WTC11 (cell line): ENCODE measurements around the gene LINC00305. TPM values are rescaled to one million over a fixed set of nuclear protein-coding genes. Genes with fewer than 3 reads are reported as not detected.

Experiments used
- ATAC-seq: fragments of 200-7000 bp; cut with Tn5 transposase; 2 replicates; pipeline ENCODE4 v1.10.0; 2021; ENCODE audit warnings: mild to moderate bottlenecking, moderate library complexity
- CTCF ChIA-PET: fragments of 300-600 bp; sonication (Branson Sonifier 250); formaldehyde crosslinking; loops from one replicate; lab custom pipeline; 2021; ENCODE audit warnings: antibody characterized with exemption; lab: Charles Lee
- POLR2A ChIA-PET: fragments of 350-600 bp; sonication (Branson Sonifier 250); formaldehyde crosslinking; loops from one replicate; lab custom pipeline; 2021; ENCODE audit warnings: antibody characterized with exemption; lab: Charles Lee
- DNase-seq: peaks from one replicate; pipeline ENCODE4 v3.0.0; 2021; ENCODE audit warnings: low spot score
- H3K27ac Mint-ChIP-seq: 2 replicates; pipeline ENCODE4 v1.8.0; 2021; ENCODE audit warnings: mixed read lengths
- H3K27me3 Mint-ChIP-seq: 2 replicates; pipeline ENCODE4 v1.8.0; 2021; ENCODE audit warnings: low read depth, mild to moderate bottlenecking, moderate library complexity, mixed read lengths
- H3K36me3 Mint-ChIP-seq: 2 replicates; pipeline ENCODE4 v1.8.0; 2021; ENCODE audit warnings: mixed read lengths
- H3K4me1 Mint-ChIP-seq: 2 replicates; pipeline ENCODE4 v1.8.0; 2022; ENCODE audit warnings: mixed read lengths
- H3K4me3 Mint-ChIP-seq: 2 replicates; pipeline ENCODE4 v1.8.0; 2021; ENCODE audit warnings: mild to moderate bottlenecking, moderate library complexity, mixed read lengths
- H3K9me3 Mint-ChIP-seq: 2 replicates; pipeline ENCODE4 v1.8.0; 2021; ENCODE audit warnings: mixed read lengths
- ATF1 ChIP-seq: sonication (generic); formaldehyde crosslinking; IDR thresholded peaks from 2 replicates; pipeline ENCODE4 v1.8.1; 2023; ENCODE audit warnings: mild to moderate bottlenecking, moderate library complexity, missing genetic modification reagents
- ATF2 ChIP-seq: sonication (generic); formaldehyde crosslinking; IDR thresholded peaks from 2 replicates; pipeline ENCODE4 v1.8.1; 2022; ENCODE audit warnings: low read depth, missing genetic modification reagents, borderline replicate concordance
- CREB1 ChIP-seq: sonication (generic); formaldehyde crosslinking; IDR thresholded peaks from 2 replicates; pipeline ENCODE4 v1.8.0; 2023; ENCODE audit warnings: mild to moderate bottlenecking, missing genetic modification reagents
- E2F5 ChIP-seq: sonication (generic); formaldehyde crosslinking; IDR thresholded peaks from 2 replicates; pipeline ENCODE4 v1.8.1; 2022; ENCODE audit warnings: mild to moderate bottlenecking, moderate library complexity, missing genetic modification reagents
- ELF4 ChIP-seq: sonication (generic); formaldehyde crosslinking; IDR thresholded peaks from 2 replicates; pipeline ENCODE4 v1.8.1; 2022; ENCODE audit warnings: low read depth, mild to moderate bottlenecking, moderate library complexity, missing genetic modification reagents
- FOXJ3 ChIP-seq: sonication (generic); formaldehyde crosslinking; IDR thresholded peaks from 2 replicates; pipeline ENCODE4 v1.9.0; 2021; ENCODE audit warnings: missing genetic modification reagents, mild to moderate bottlenecking, borderline replicate concordance
- GABPB1 ChIP-seq: sonication (generic); formaldehyde crosslinking; IDR thresholded peaks from 2 replicates; pipeline ENCODE4 v1.8.1; 2023; ENCODE audit warnings: mild to moderate bottlenecking, missing genetic modification reagents
- GTF2I ChIP-seq: fragments of 250-450 bp; sonication (Bioruptor Pico); conservative IDR thresholded peaks from 2 replicates; pipeline ENCODE4 v1.4.0; 2021; ENCODE audit warnings: mild to moderate bottlenecking
- IRF1 ChIP-seq: sonication (generic); formaldehyde crosslinking; IDR thresholded peaks from 2 replicates; pipeline ENCODE4 v1.8.0; 2023; ENCODE audit warnings: missing genetic modification reagents
- JUN ChIP-seq: sonication (generic); formaldehyde crosslinking; IDR thresholded peaks from 2 replicates; pipeline ENCODE4 v1.8.0; 2023; ENCODE audit warnings: mild to moderate bottlenecking, missing genetic modification reagents
- NFE2L1 ChIP-seq: sonication (generic); formaldehyde crosslinking; IDR thresholded peaks from 2 replicates; pipeline ENCODE4 v1.8.1; 2023; ENCODE audit warnings: missing genetic modification reagents
- PREB ChIP-seq: sonication (generic); formaldehyde crosslinking; IDR thresholded peaks from 2 replicates; pipeline ENCODE4 v1.8.1; 2022; ENCODE audit warnings: mild to moderate bottlenecking, missing genetic modification reagents, moderate library complexity, borderline replicate concordance
- RELA ChIP-seq: sonication (generic); formaldehyde crosslinking; IDR thresholded peaks from 2 replicates; pipeline ENCODE4 v1.8.1; 2022; ENCODE audit warnings: missing genetic modification reagents, mild to moderate bottlenecking, borderline replicate concordance
- total RNA-seq: library from RNA; stranded (reverse); gene quantifications from 3 replicates; pipeline ENCODE4 v1.2.3, GENCODE V29; 2021
- TF ChIP-seq, protein P1 (sequence below): sonication (generic); formaldehyde crosslinking; IDR thresholded peaks from 2 replicates; pipeline ENCODE4 v1.8.1; 2023; ENCODE audit warnings: mild to moderate bottlenecking, missing genetic modification reagents, moderate library complexity
- TF ChIP-seq, protein P2 (sequence below): fragments of 250-450 bp; sonication (Bioruptor Pico); IDR thresholded peaks from 2 replicates; pipeline ENCODE4 v1.9.0; 2021; ENCODE audit warnings: mild to moderate bottlenecking, borderline replicate concordance
- TF ChIP-seq, protein P3 (sequence below): sonication (generic); formaldehyde crosslinking; IDR thresholded peaks from 2 replicates; pipeline ENCODE4 v1.8.1; 2023; ENCODE audit warnings: mild to moderate bottlenecking, moderate library complexity, missing genetic modification reagents

The LINC00305 gene
- total RNA-seq, 1 experiment from 2014 or later: not detected

GRCh38 chr18:64165906-64166305 lies 17.0 kb upstream of the LINC00305 start:
- Mint-ChIP-seq H3K27me3 (no peaks in the 10 kb centered on the region), H3K4me3 (no peak overlapping the region), H3K9me3 (peaks cover 4% of the 10 kb centered on the region), H3K4me1 (peaks cover 50% of the 10 kb centered on the region), H3K27ac (no peak overlapping the region), H3K36me3 (no peaks in the 10 kb centered on the region)
- DNase-seq: no peak
- no peak for ATAC-seq
- TF ChIP-seq E2F5 (CRISPR knock-in tag): no peak
- no peak for TF ChIP-seq ATF1 (CRISPR knock-in tag)
- no peak for TF ChIP-seq JUN
- no peak for TF ChIP-seq GABPB1 (CRISPR knock-in tag)
- no peak for TF ChIP-seq ATF2 (CRISPR knock-in tag)
- no peak for TF ChIP-seq IRF1 (CRISPR knock-in tag)
- TF ChIP-seq, protein P1, sequence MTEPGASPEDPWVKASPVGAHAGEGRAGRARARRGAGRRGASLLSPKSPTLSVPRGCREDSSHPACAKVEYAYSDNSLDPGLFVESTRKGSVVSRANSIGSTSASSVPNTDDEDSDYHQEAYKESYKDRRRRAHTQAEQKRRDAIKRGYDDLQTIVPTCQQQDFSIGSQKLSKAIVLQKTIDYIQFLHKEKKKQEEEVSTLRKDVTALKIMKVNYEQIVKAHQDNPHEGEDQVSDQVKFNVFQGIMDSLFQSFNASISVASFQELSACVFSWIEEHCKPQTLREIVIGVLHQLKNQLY (CRISPR knock-in tag): no peak
- TF ChIP-seq, protein P2, sequence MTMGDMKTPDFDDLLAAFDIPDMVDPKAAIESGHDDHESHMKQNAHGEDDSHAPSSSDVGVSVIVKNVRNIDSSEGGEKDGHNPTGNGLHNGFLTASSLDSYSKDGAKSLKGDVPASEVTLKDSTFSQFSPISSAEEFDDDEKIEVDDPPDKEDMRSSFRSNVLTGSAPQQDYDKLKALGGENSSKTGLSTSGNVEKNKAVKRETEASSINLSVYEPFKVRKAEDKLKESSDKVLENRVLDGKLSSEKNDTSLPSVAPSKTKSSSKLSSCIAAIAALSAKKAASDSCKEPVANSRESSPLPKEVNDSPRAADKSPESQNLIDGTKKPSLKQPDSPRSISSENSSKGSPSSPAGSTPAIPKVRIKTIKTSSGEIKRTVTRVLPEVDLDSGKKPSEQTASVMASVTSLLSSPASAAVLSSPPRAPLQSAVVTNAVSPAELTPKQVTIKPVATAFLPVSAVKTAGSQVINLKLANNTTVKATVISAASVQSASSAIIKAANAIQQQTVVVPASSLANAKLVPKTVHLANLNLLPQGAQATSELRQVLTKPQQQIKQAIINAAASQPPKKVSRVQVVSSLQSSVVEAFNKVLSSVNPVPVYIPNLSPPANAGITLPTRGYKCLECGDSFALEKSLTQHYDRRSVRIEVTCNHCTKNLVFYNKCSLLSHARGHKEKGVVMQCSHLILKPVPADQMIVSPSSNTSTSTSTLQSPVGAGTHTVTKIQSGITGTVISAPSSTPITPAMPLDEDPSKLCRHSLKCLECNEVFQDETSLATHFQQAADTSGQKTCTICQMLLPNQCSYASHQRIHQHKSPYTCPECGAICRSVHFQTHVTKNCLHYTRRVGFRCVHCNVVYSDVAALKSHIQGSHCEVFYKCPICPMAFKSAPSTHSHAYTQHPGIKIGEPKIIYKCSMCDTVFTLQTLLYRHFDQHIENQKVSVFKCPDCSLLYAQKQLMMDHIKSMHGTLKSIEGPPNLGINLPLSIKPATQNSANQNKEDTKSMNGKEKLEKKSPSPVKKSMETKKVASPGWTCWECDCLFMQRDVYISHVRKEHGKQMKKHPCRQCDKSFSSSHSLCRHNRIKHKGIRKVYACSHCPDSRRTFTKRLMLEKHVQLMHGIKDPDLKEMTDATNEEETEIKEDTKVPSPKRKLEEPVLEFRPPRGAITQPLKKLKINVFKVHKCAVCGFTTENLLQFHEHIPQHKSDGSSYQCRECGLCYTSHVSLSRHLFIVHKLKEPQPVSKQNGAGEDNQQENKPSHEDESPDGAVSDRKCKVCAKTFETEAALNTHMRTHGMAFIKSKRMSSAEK (CRISPR knock-in tag): no peak
- no peak for TF ChIP-seq FOXJ3 (CRISPR knock-in tag)
- TF ChIP-seq RELA (CRISPR knock-in tag): no peak
- TF ChIP-seq GTF2I (CRISPR knock-in tag): no peak
- POLR2A ChIA-PET: no interaction called here
- CTCF ChIA-PET: interaction anchor here (0.9 to 1.9 kb wide), 2 partner anchors 71 to 128 kb away, joined by 3 to 11 read pairs; no protein-coding TSS in a partner anchor

GRCh38 chr18:64164883-64165282 lies 16.0 kb upstream of the LINC00305 start:
- Mint-ChIP-seq H3K4me3 (no peak overlapping the region), H3K36me3 (no peaks in the 10 kb centered on the region), H3K9me3 (peaks cover 4% of the 10 kb centered on the region), H3K4me1 (peaks cover 50% of the 10 kb centered on the region), H3K27ac (no peak overlapping the region), H3K27me3 (no peaks in the 10 kb centered on the region)
- DNase-seq (no peak), ATAC-seq (peak; percentile 81)
- ChIA-PET POLR2A (no interaction called here), CTCF (interaction anchor here (0.9 to 1.9 kb wide), 4 partner anchors 38 to 127 kb away, joined by 3 to 11 read pairs (median 5); no protein-coding TSS in a partner anchor)
- TF ChIP-seq NFE2L1 (no peak), CREB1 (CRISPR knock-in tag) (no peak), PREB (no peak), ELF4 (no peak), ATF1 (CRISPR knock-in tag) (no peak)
- TF ChIP-seq, protein P3, sequence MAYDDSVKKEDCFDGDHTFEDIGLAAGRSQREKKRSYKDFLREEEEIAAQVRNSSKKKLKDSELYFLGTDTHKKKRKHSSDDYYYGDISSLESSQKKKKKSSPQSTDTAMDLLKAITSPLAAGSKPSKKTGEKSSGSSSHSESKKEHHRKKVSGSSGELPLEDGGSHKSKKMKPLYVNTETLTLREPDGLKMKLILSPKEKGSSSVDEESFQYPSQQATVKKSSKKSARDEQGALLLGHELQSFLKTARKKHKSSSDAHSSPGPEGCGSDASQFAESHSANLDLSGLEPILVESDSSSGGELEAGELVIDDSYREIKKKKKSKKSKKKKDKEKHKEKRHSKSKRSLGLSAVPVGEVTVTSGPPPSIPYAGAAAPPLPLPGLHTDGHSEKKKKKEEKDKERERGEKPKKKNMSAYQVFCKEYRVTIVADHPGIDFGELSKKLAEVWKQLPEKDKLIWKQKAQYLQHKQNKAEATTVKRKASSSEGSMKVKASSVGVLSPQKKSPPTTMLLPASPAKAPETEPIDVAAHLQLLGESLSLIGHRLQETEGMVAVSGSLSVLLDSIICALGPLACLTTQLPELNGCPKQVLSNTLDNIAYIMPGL: no peak
